BJ (cell line): ENCODE results near the gene ARPC5. TPM values are rescaled to one million over a fixed set of nuclear protein-coding genes. Genes with fewer than 3 reads are reported as not detected.

Source experiments
- CTCF ChIA-PET: fragments of 350-600 bp; formaldehyde crosslinking; extraction: SDS; loops from one replicate; lab custom pipeline; 2021; ENCODE audit warnings: antibody characterized with exemption, inconsistent platforms; lab: Yijun Ruan, JAX
- POLR2A ChIA-PET: fragments of 300-600 bp; sonication (Branson Sonifier 250); formaldehyde crosslinking; extraction: SDS; loops from one replicate; lab custom pipeline; 2021; ENCODE audit warnings: antibody characterized with exemption; lab: Charles Lee
- DNase-seq: peaks from one replicate; pipeline ENCODE4 v3.0.0-alpha.2; 2011; ENCODE audit warnings: low read depth
- H3K27me3 ChIP-seq: 2 replicates; pipeline ENCODE4 v1.6.0; 2011; ENCODE audit warnings: low read length; ENCODE audit not compliant: control insufficient read depth, insufficient read depth
- H3K36me3 ChIP-seq: 2 replicates; pipeline ENCODE4 v1.5.1; 2011; ENCODE audit warnings: low read length; ENCODE audit not compliant: control insufficient read depth, insufficient read depth
- H3K4me3 ChIP-seq: 2 replicates; pipeline ENCODE4 v1.5.1; 2011; ENCODE audit warnings: low read depth, mild to moderate bottlenecking, control low read depth, low read length
- CTCF ChIP-seq: IDR thresholded peaks from 2 replicates; pipeline ENCODE4 v1.5.1; 2011; ENCODE audit warnings: low read depth, mild to moderate bottlenecking, control low read depth, inconsistent platforms, low read length, moderate library complexity; ENCODE audit not compliant: insufficient read depth
- polyA plus RNA-seq: library from polyadenylated mRNA; depleted of rRNA; stranded (reverse); fragments of >200 nt; gene quantifications from 2 replicates; pipeline ENCODE4 v1.2.3, GENCODE V29; 2011

ARPC5 gene
- polyA plus RNA-seq, 1 experiment = 176 TPM

GRCh38 chr1:183646776-183647175, 11.2 kb upstream of the ARPC5 start:
- Histone ChIP-seq H3K27me3 (no peaks in the 10 kb centered on the region), H3K36me3 (no peaks in the 10 kb centered on the region), H3K4me3 (no peak overlapping the region)
- DNase-seq = no peak
- POLR2A ChIA-PET = no interaction called here
- CTCF ChIA-PET = interaction anchor here (1.2 to 2.3 kb wide), 4 partner anchors 9 to 269 kb away, joined by 3 to 10 read pairs (median 6); no protein-coding TSS in a partner anchor
- no peak for TF ChIP-seq CTCF

- POLR2A ChIA-PET = no interaction called here
- CTCF ChIA-PET = interaction anchor here (0.8 to 1.9 kb wide), 2 partner anchors 10 kb away, joined by 3 to 10 read pairs; no protein-coding TSS in a partner anchor
- TF ChIP-seq CTCF = no peak
- H3K27me3 ChIP-seq = no peaks in the 10 kb centered on the region
- no peak for DNase-seq
- H3K4me3 ChIP-seq = no peak overlapping the region
- H3K36me3 ChIP-seq = no peaks in the 10 kb centered on the region
Measured at GRCh38 chr1:183645531-183645930, 9.9 kb upstream of the ARPC5 start.

- Histone ChIP-seq H3K27me3 (no peaks in the 10 kb centered on the region), H3K4me3 (no peak overlapping the region), H3K36me3 (no peaks in the 10 kb centered on the region)
- CTCF ChIA-PET = interaction anchor here (1.1 to 1.3 kb wide), 2 partner anchors 13 to 43 kb away, joined by 3 to 5 read pairs; no protein-coding TSS in a partner anchor
- DNase-seq = no peak
- POLR2A ChIA-PET = no interaction called here
- TF ChIP-seq CTCF = no peak
Measured at GRCh38 chr1:183642166-183642565, 6.6 kb upstream of the ARPC5 start.

- ChIA-PET POLR2A (no interaction called here), CTCF (no interaction called here)
- no peaks in the 10 kb centered on the region for H3K36me3 ChIP-seq
- no peaks in the 10 kb centered on the region for H3K27me3 ChIP-seq
- no peak for TF ChIP-seq CTCF
- DNase-seq = no peak
- no peak overlapping the region for H3K4me3 ChIP-seq
Measured at GRCh38 chr1:183640193-183640592, 4.6 kb upstream of the ARPC5 start.

- ChIA-PET POLR2A (no interaction called here), CTCF (interaction anchor here (0.9 kb wide), 1 partner anchor 8 kb away, joined by 4 read pairs; no protein-coding TSS in a partner anchor)
- no peak for DNase-seq
- no peak for TF ChIP-seq CTCF
- Histone ChIP-seq H3K27me3 (no peaks in the 10 kb centered on the region), H3K36me3 (no peaks in the 10 kb centered on the region), H3K4me3 (no peak overlapping the region)
Measured at GRCh38 chr1:183638649-183639387, 3.2 kb upstream of the ARPC5 start.
